A549 (cell line): ENCODE data around the gene ALG3. TPM values are rescaled to one million over a fixed set of nuclear protein-coding genes. Genes with fewer than 3 reads are reported as not detected.

Experiments
- ATAC-seq, 2 experiments: fragments of 200-7000 bp in 1 of 2; fragments of >200 bp in 1 of 2; cut with Nextera tagmentation in 1 of 2; cut with Tn5 transposase in 1 of 2; 3 replicates each; pipeline versions ENCODE4 v1.8.0 to v1.9.1; 2018 to 2020; ENCODE audit warnings: mild to moderate bottlenecking in 1 of 2, moderate library complexity in 1 of 2
- CTCF ChIA-PET: fragments of 300-600 bp; sonication (Branson Sonifier 250); formaldehyde crosslinking; extraction: SDS; loops from one replicate; lab custom pipeline; 2021; ENCODE audit warnings: antibody characterized with exemption, inconsistent platforms; lab: Yijun Ruan, JAX
- POLR2A ChIA-PET: fragments of 350-600 bp; formaldehyde crosslinking; extraction: SDS; loops from one replicate; lab custom pipeline; 2021; ENCODE audit warnings: antibody characterized with exemption, inconsistent platforms; lab: Yijun Ruan, JAX
- DNase-seq, 2 experiments: peaks; one replicate each; pipeline versions ENCODE4 v3.0.0 to v3.0.0-alpha.2; 2011 to 2016; ENCODE audit warnings: low read depth in 1 of 2, low spot score in 1 of 2
- FAIRE-seq: peaks from 2 replicates; lab custom pipeline; 2011; peaks lifted over from hg19 to GRCh38; lab: Jason Lieb, UNC
- H3K27ac ChIP-seq, 2 experiments: fragments of >200 bp; sonication (Bioruptor Twin); formaldehyde crosslinking; 3 replicates each; pipeline ENCODE4 v1.5.1; 2016 to 2017
- H3K4me1 ChIP-seq: fragments of >200 bp; sonication (Bioruptor Twin); formaldehyde crosslinking; 3 replicates; pipeline ENCODE4 v1.6.1; 2016
- H3K4me2 ChIP-seq: fragments of >200 bp; sonication (Bioruptor Twin); formaldehyde crosslinking; 3 replicates; pipeline ENCODE4 v1.6.1; 2016
- H3K4me3 ChIP-seq: fragments of >200 bp; sonication (Bioruptor Twin); formaldehyde crosslinking; 3 replicates; pipeline ENCODE4 v1.5.1; 2016
- H3K9me3 ChIP-seq: fragments of >200 bp; sonication (Bioruptor Twin); formaldehyde crosslinking; 3 replicates; pipeline ENCODE4 v1.6.1; 2016
- BCL3 ChIP-seq: fragments of >200 bp; sonication (Bioruptor Twin); formaldehyde crosslinking; IDR thresholded peaks from 3 replicates; pipeline ENCODE4 v1.6.1; 2016
- BHLHE40 ChIP-seq: IDR thresholded peaks from 2 replicates; pipeline ENCODE4 v1.6.1; 2012; ENCODE audit warnings: low read depth, low read length, inconsistent platforms
- CBX2 ChIP-seq: fragments of 200-600 bp; sonication (generic); IDR thresholded peaks from 2 replicates; pipeline ENCODE4 v1.6.1; 2016; ENCODE audit warnings: low read depth, mild to moderate bottlenecking, borderline replicate concordance
- CBX8 ChIP-seq: fragments of 200-600 bp; sonication (generic); IDR thresholded peaks from 2 replicates; pipeline ENCODE4 v1.6.1; 2016
- CHD4 ChIP-seq: fragments of 200-600 bp; sonication (generic); IDR thresholded peaks from 2 replicates; pipeline ENCODE4 v1.6.1; 2016; ENCODE audit warnings: antibody characterized with exemption, mild to moderate bottlenecking, borderline replicate concordance
- E2F6 ChIP-seq: IDR thresholded peaks from 2 replicates; pipeline ENCODE4 v1.6.1; 2012; ENCODE audit warnings: low read depth, borderline replicate concordance
- EHF ChIP-seq: fragments of 250-450 bp; sonication (Bioruptor Pico); IDR thresholded peaks from 2 replicates; pipeline ENCODE4 v1.5.0; 2020; ENCODE audit warnings: mild to moderate bottlenecking
- ESRRA ChIP-seq: fragments of 150-350 bp; IDR thresholded peaks from 2 replicates; pipeline ENCODE4 v1.6.1; 2014; ENCODE audit warnings: mild to moderate bottlenecking, low read length, borderline replicate concordance
- FOSL2 ChIP-seq, 2 experiments: fragments of 450-650 bp in 1 of 2; fragments of >200 bp in 1 of 2; sonication (Bioruptor Twin) in 1 of 2; formaldehyde crosslinking; IDR thresholded peaks; 2 replicates each; pipeline versions ENCODE4 v1.5.0 to v1.6.1; 2016 to 2020; ENCODE audit warnings: mild to moderate bottlenecking in 1 of 2, moderate library complexity in 1 of 2
- GATA3 ChIP-seq: IDR thresholded peaks from 2 replicates; pipeline ENCODE4 v1.6.1; 2012; ENCODE audit warnings: borderline replicate concordance
- HDAC2 ChIP-seq: fragments of 200-600 bp; sonication (generic); IDR thresholded peaks from 2 replicates; pipeline ENCODE4 v1.6.1; 2016
- HEYL ChIP-seq: fragments of 250-450 bp; sonication (Bioruptor Pico); IDR thresholded peaks from 2 replicates; pipeline ENCODE4 v1.8.0; 2021; ENCODE audit warnings: mild to moderate bottlenecking, moderate library complexity
- HOXA7 ChIP-seq: fragments of 250-450 bp; sonication (Bioruptor Pico); IDR thresholded peaks from 2 replicates; pipeline ENCODE4 v1.5.0; 2020; ENCODE audit warnings: mild to moderate bottlenecking, moderate library complexity
- HOXB5 ChIP-seq: fragments of 250-450 bp; sonication (Bioruptor Pico); IDR thresholded peaks from 2 replicates; pipeline ENCODE4 v1.5.0; 2020; ENCODE audit warnings: mild to moderate bottlenecking, moderate library complexity
- JUNB ChIP-seq: fragments of >200 bp; sonication (Bioruptor Twin); formaldehyde crosslinking; IDR thresholded peaks from 2 replicates; pipeline ENCODE4 v1.6.1; 2016
- KDM5A ChIP-seq: fragments of 200-600 bp; sonication (generic); IDR thresholded peaks from 2 replicates; pipeline ENCODE4 v1.6.1; 2016; ENCODE audit warnings: antibody characterized with exemption, mild to moderate bottlenecking
- MAFK ChIP-seq: fragments of 450-650 bp; IDR thresholded peaks from 2 replicates; pipeline ENCODE4 v1.6.1; 2014; ENCODE audit not compliant: partially characterized antibody
- MAX ChIP-seq: IDR thresholded peaks from 2 replicates; pipeline ENCODE4 v1.6.1; 2012
- MAZ ChIP-seq: fragments of 150-350 bp; IDR thresholded peaks from 2 replicates; pipeline ENCODE4 v1.6.1; 2014; ENCODE audit warnings: antibody characterized with exemption, low read depth, low read length, borderline replicate concordance
- NPAS2 ChIP-seq: fragments of 250-450 bp; sonication (Bioruptor Pico); IDR thresholded peaks from 2 replicates; pipeline ENCODE4 v1.8.0; 2022; ENCODE audit warnings: mild to moderate bottlenecking, moderate library complexity, borderline replicate concordance
- NR3C1 ChIP-seq: fragments of >200 bp; sonication (Bioruptor Twin); formaldehyde crosslinking; IDR thresholded peaks from 3 replicates; pipeline ENCODE4 v1.6.1; 2017
- POLR2A ChIP-seq: IDR thresholded peaks from 2 replicates; pipeline ENCODE4 v1.6.1; 2012; ENCODE audit warnings: mild to moderate bottlenecking, low read length
- POLR2AphosphoS2 ChIP-seq: conservative IDR thresholded peaks from 2 replicates; pipeline ENCODE4 v1.6.1; 2012; ENCODE audit warnings: low read length, improper control_type of control experiment, inconsistent platforms
- RAD21 ChIP-seq, 2 experiments: fragments of >200 bp in 1 of 2; sonication (Bioruptor Twin) in 1 of 2; formaldehyde crosslinking in 1 of 2; IDR thresholded peaks in 1 of 2; conservative IDR thresholded peaks in 1 of 2; 2 replicates in 1 of 2; 3 replicates in 1 of 2; pipeline ENCODE4 v1.6.1; 2012 to 2018; ENCODE audit warnings: inconsistent platforms in 1 of 2
- RARB ChIP-seq: fragments of 250-450 bp; sonication (Bioruptor Pico); IDR thresholded peaks from 2 replicates; pipeline ENCODE4 v1.8.0; 2021; ENCODE audit warnings: mild to moderate bottlenecking, moderate library complexity
- RCOR1 ChIP-seq: fragments of 150-350 bp; IDR thresholded peaks from 2 replicates; pipeline ENCODE4 v1.6.1; 2014; ENCODE audit warnings: antibody characterized with exemption, low read length, low read depth
- RFX5 ChIP-seq: fragments of 450-650 bp; IDR thresholded peaks from 2 replicates; pipeline ENCODE4 v1.7.1; 2014; ENCODE audit warnings: antibody characterized with exemption, mild to moderate bottlenecking, moderate library complexity
- ZC3H11A ChIP-seq: fragments of 450-650 bp; IDR thresholded peaks from 2 replicates; pipeline ENCODE4 v1.6.1; 2014; ENCODE audit warnings: antibody characterized with exemption, mild to moderate bottlenecking
- ZFP36 ChIP-seq: fragments of 450-650 bp; IDR thresholded peaks from 2 replicates; pipeline ENCODE4 v1.6.1; 2014; ENCODE audit warnings: borderline replicate concordance; ENCODE audit not compliant: partially characterized antibody
- ZNF302 ChIP-seq: fragments of 250-450 bp; sonication (Bioruptor Pico); IDR thresholded peaks from 2 replicates; pipeline ENCODE4 v1.9.0; 2021; ENCODE audit warnings: inconsistent platforms, mild to moderate bottlenecking, moderate library complexity
- ZSCAN20 ChIP-seq: fragments of 250-450 bp; sonication (Bioruptor Pico); IDR thresholded peaks from 2 replicates; pipeline ENCODE4 v1.8.0; 2022; ENCODE audit warnings: mild to moderate bottlenecking, moderate library complexity
- WGBS: methylation state at CpG from one replicate; pipeline ENCODE4 v1.1.6; 2017; ENCODE audit errors: missing lambda C conversion rate; 5-methylcytosine and 5-hydroxymethylcytosine counted together
- polyA plus RNA-seq, 4 experiments: library from polyadenylated mRNA; depleted of rRNA in 3 of 4; stranded (reverse); fragments of >200 nt; fragmentation: RNase III in 1 of 4; extraction: RNeasy Plus Mini Kit Qiagen cat#74134 plus additional on column Dnase treatment in 1 of 4; gene quantifications; 2 replicates in 3 of 4; 3 replicates in 1 of 4; pipeline ENCODE4 v1.2.3, GENCODE V29; 2011 to 2017
- TF ChIP-seq, protein P1 (sequence below): fragments of 150-350 bp; IDR thresholded peaks from 2 replicates; pipeline ENCODE4 v1.6.1; 2014; ENCODE audit warnings: low read depth, mild to moderate bottlenecking, low read length
- TF ChIP-seq, protein P2 (sequence below): fragments of >200 bp; sonication (Bioruptor Twin); formaldehyde crosslinking; IDR thresholded peaks from 3 replicates; pipeline ENCODE4 v1.5.1; 2016

The ALG3 gene
- polyA plus RNA-seq, 2 of the 4 experiments (the other 2 are of a cell fraction): 49.1 to 59.6 TPM

DNA sequence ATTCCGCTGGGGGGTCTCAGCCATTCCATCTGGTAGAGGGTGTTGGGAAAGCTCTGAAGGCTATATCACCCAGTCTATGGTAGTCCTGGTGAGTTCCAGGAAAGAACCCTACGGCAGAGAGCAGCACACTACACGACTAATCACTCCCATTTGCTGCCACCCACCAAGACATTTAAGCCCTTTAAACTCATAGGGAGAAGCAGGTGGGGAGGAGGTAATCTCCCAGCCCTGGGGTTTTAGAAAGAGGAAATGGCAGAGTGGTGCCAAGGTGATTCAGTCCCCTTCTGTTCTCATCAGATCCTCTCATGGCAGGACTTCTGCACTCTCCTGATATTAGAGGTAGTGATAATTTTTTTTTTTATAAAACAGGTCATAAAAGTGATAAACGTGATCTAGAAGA lies 29.9 kb downstream of the ALG3 start:
- no peak for FAIRE-seq
- H3K4me1 ChIP-seq: no peaks in the 10 kb centered on the region
- H3K9me3 ChIP-seq: no peaks in the 10 kb centered on the region
- ChIA-PET POLR2A (no interaction called here), CTCF (interaction anchor here (0.7 to 1.2 kb wide), 2 partner anchors 9 to 70 kb away, joined by 3 read pairs; no protein-coding TSS in a partner anchor)
- DNase-seq: no peak
- H3K4me3 ChIP-seq: no peak overlapping the region
- TF ChIP-seq RARB (CRISPR knock-in tag) (no peak), E2F6 (no peak), CHD4 (no peak), HOXA7 (CRISPR knock-in tag) (no peak)
- TF ChIP-seq, protein P1, sequence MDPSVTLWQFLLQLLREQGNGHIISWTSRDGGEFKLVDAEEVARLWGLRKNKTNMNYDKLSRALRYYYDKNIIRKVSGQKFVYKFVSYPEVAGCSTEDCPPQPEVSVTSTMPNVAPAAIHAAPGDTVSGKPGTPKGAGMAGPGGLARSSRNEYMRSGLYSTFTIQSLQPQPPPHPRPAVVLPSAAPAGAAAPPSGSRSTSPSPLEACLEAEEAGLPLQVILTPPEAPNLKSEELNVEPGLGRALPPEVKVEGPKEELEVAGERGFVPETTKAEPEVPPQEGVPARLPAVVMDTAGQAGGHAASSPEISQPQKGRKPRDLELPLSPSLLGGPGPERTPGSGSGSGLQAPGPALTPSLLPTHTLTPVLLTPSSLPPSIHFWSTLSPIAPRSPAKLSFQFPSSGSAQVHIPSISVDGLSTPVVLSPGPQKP: no peak
- no peak overlapping the region for H3K4me2 ChIP-seq
- 11% methylated on average over 4 of the region's 4 CpGs for WGBS
- ATAC-seq: no peak
- no peak overlapping the region for H3K27ac ChIP-seq

- CTCF ChIA-PET: interaction anchor here (1.3 to 2.4 kb wide), 2 partner anchors 16 to 38 kb away, joined by 3 to 10 read pairs; no protein-coding TSS in a partner anchor
Measured at GRCh38 chr3:184211718-184212117, 37.0 kb downstream of the ALG3 start.

GRCh38 chr3:184211297-184211696 lies 37.5 kb downstream of the ALG3 start:
- CTCF ChIA-PET: interaction anchor here (1.3 to 2.4 kb wide), 2 partner anchors 17 to 39 kb away, joined by 3 to 10 read pairs; no protein-coding TSS in a partner anchor
- no peak overlapping the region for H3K4me3 ChIP-seq
- H3K9me3 ChIP-seq: no peaks in the 10 kb centered on the region
- POLR2A ChIA-PET: no interaction called here
- H3K27ac ChIP-seq: no peak overlapping the region
- ATAC-seq (no peak), FAIRE-seq (no peak), DNase-seq (no peak)
- TF ChIP-seq KDM5A: no peak
- no peak for TF ChIP-seq NR3C1
- TF ChIP-seq BHLHE40: no peak
- TF ChIP-seq ZNF302 (CRISPR knock-in tag): no peak
- no peak for TF ChIP-seq FOSL2 (IDR thresholded peaks at IDR 0.05)
- TF ChIP-seq FOSL2 (CRISPR knock-in tag; IDR thresholded peaks at IDR 0.05): no peak
- TF ChIP-seq MAX: no peak
- no peak for TF ChIP-seq HDAC2
- no peak for TF ChIP-seq ZSCAN20 (CRISPR knock-in tag)
- TF ChIP-seq POLR2AphosphoS2: no peak
- no peak for TF ChIP-seq GATA3
- TF ChIP-seq RCOR1: no peak
- no peak for TF ChIP-seq RAD21 (conservative IDR thresholded peaks at IDR 0.05 in 1 of 2, IDR thresholded peaks at IDR 0.05 in 1 of 2)
- no peak for TF ChIP-seq EHF (CRISPR knock-in tag)
- TF ChIP-seq CBX8: no peak
- no peak for TF ChIP-seq MAZ
- TF ChIP-seq ZC3H11A: no peak
- TF ChIP-seq POLR2A: no peak
- no peak for TF ChIP-seq BCL3
- TF ChIP-seq RFX5: no peak
- H3K4me2 ChIP-seq: no peak overlapping the region
- no peaks in the 10 kb centered on the region for H3K4me1 ChIP-seq
- 41% methylated on average over 5 of the region's 5 CpGs for WGBS

More at GRCh38 chr3:184211718-184212117, 37.0 kb downstream of the ALG3 start:
- ATAC-seq: no peak
- DNase-seq: no peak
- POLR2A ChIA-PET: no interaction called here
- Histone ChIP-seq H3K9me3 (no peaks in the 10 kb centered on the region), H3K4me3 (no peak overlapping the region), H3K4me1 (no peaks in the 10 kb centered on the region), H3K27ac (no peak overlapping the region), H3K4me2 (no peak overlapping the region)
- no peak for FAIRE-seq
- 54% methylated on average over 5 of the region's 5 CpGs for WGBS
- TF ChIP-seq FOSL2 (IDR thresholded peaks at IDR 0.05) (no peak), FOSL2 (CRISPR knock-in tag; IDR thresholded peaks at IDR 0.05) (no peak), JUNB (no peak), CBX2 (no peak), EHF (CRISPR knock-in tag) (no peak), BHLHE40 (no peak), HOXB5 (no peak), HEYL (CRISPR knock-in tag) (no peak), ZFP36 (no peak), ESRRA (no peak), CHD4 (no peak), MAFK (no peak), NPAS2 (no peak), ZNF302 (CRISPR knock-in tag) (no peak), ZC3H11A (no peak)
- TF ChIP-seq, protein P2, sequence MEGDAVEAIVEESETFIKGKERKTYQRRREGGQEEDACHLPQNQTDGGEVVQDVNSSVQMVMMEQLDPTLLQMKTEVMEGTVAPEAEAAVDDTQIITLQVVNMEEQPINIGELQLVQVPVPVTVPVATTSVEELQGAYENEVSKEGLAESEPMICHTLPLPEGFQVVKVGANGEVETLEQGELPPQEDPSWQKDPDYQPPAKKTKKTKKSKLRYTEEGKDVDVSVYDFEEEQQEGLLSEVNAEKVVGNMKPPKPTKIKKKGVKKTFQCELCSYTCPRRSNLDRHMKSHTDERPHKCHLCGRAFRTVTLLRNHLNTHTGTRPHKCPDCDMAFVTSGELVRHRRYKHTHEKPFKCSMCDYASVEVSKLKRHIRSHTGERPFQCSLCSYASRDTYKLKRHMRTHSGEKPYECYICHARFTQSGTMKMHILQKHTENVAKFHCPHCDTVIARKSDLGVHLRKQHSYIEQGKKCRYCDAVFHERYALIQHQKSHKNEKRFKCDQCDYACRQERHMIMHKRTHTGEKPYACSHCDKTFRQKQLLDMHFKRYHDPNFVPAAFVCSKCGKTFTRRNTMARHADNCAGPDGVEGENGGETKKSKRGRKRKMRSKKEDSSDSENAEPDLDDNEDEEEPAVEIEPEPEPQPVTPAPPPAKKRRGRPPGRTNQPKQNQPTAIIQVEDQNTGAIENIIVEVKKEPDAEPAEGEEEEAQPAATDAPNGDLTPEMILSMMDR: no peak
